H9 (cell line): Measurements from ENCODE around the gene RAB15. TPM values are rescaled to one million over a fixed set of nuclear protein-coding genes. Genes with fewer than 3 reads are reported as not detected.

ENCODE experiments used
- DNase-seq: peaks from one replicate; pipeline ENCODE4 v3.0.0-alpha.2; 2017
- H2AFZ ChIP-seq: one replicate; pipeline ENCODE4 v1.6.1; 2013; ENCODE audit warnings: mild to moderate bottlenecking, low read length, control low read depth, moderate library complexity
- H2AK5ac ChIP-seq: 2 replicates; pipeline ENCODE4 v1.6.1; 2013; ENCODE audit warnings: low read length, control low read depth, mixed read lengths; ENCODE audit not compliant: insufficient read length
- H2BK120ac ChIP-seq: one replicate; pipeline ENCODE4 v1.6.1; 2013; ENCODE audit warnings: low read depth, mild to moderate bottlenecking, low read length, control low read depth, inconsistent platforms; ENCODE audit not compliant: poor library complexity, severe bottlenecking
- H2BK12ac ChIP-seq: 2 replicates; pipeline ENCODE4 v1.6.1; 2013; ENCODE audit warnings: low read length, control low read depth, mixed read lengths, low read depth; ENCODE audit not compliant: insufficient read length
- H2BK15ac ChIP-seq: 2 replicates; pipeline ENCODE4 v1.6.1; 2013; ENCODE audit warnings: low read depth, low read length, control low read depth
- H2BK20ac ChIP-seq: one replicate; pipeline ENCODE4 v1.6.1; 2013; ENCODE audit warnings: low read depth, mild to moderate bottlenecking, low read length, control low read depth, inconsistent platforms; ENCODE audit not compliant: poor library complexity, severe bottlenecking
- H2BK5ac ChIP-seq: 2 replicates; pipeline ENCODE4 v1.6.1; 2013; ENCODE audit warnings: low read length, control low read depth, mixed read lengths; ENCODE audit not compliant: insufficient read length
- H3K14ac ChIP-seq: 2 replicates; pipeline ENCODE4 v1.6.1; 2013; ENCODE audit warnings: low read length, control low read depth; ENCODE audit not compliant: insufficient read depth
- H3K18ac ChIP-seq: 2 replicates; pipeline ENCODE4 v1.6.1; 2013; ENCODE audit warnings: low read depth, mild to moderate bottlenecking, mixed read lengths, low read length, control low read depth; ENCODE audit not compliant: insufficient read length
- H3K23ac ChIP-seq: 2 replicates; pipeline ENCODE4 v1.6.1; 2013; ENCODE audit warnings: low read length, control low read depth, mixed read lengths, low read depth; ENCODE audit not compliant: insufficient read length
- H3K23me2 ChIP-seq: 2 replicates; pipeline ENCODE4 v1.6.1; 2013; ENCODE audit warnings: low read depth, mild to moderate bottlenecking, mixed read lengths, low read length, control low read depth; ENCODE audit not compliant: insufficient read length, poor library complexity, severe bottlenecking
- H3K27ac ChIP-seq: 2 replicates; pipeline ENCODE4 v1.5.1; 2013; ENCODE audit warnings: low read length, control low read depth, mixed read lengths, low read depth; ENCODE audit not compliant: insufficient read length
- H3K27me3 ChIP-seq: 2 replicates; pipeline ENCODE4 v1.6.1; 2013; ENCODE audit warnings: low read length, control low read depth, inconsistent platforms; ENCODE audit not compliant: insufficient read depth
- H3K4ac ChIP-seq: 2 replicates; pipeline ENCODE4 v1.6.1; 2013; ENCODE audit warnings: low read depth, mild to moderate bottlenecking, control low read depth, inconsistent platforms, low read length, moderate library complexity
- H3K4me1 ChIP-seq: 2 replicates; pipeline ENCODE4 v1.6.1; 2013; ENCODE audit warnings: low read length, control low read depth, inconsistent platforms; ENCODE audit not compliant: insufficient read depth
- H3K4me2 ChIP-seq: 2 replicates; pipeline ENCODE4 v1.6.1; 2013; ENCODE audit warnings: low read length, control low read depth, mixed read lengths; ENCODE audit not compliant: insufficient read length, insufficient read depth
- H3K56ac ChIP-seq: 2 replicates; pipeline ENCODE4 v1.6.1; 2013; ENCODE audit warnings: low read depth, mild to moderate bottlenecking, mixed read lengths, low read length, control low read depth; ENCODE audit not compliant: insufficient read length
- H3K79me1 ChIP-seq: 2 replicates; pipeline ENCODE4 v1.6.1; 2013; ENCODE audit warnings: low read depth, mild to moderate bottlenecking, moderate library complexity, low read length, control low read depth, inconsistent platforms; ENCODE audit not compliant: insufficient read depth, poor library complexity, severe bottlenecking
- H3K79me2 ChIP-seq: 2 replicates; pipeline ENCODE4 v1.6.1; 2013; ENCODE audit warnings: low read length, control low read depth, inconsistent platforms; ENCODE audit not compliant: insufficient read depth
- H3K9ac ChIP-seq: 2 replicates; pipeline ENCODE4 v1.6.1; 2013; ENCODE audit warnings: low read length, control low read depth, mixed read lengths; ENCODE audit not compliant: insufficient read length; ENCODE audit errors: extremely low read depth
- H3K9me3 ChIP-seq: one replicate; pipeline ENCODE4 v1.6.1; 2013; ENCODE audit warnings: low read depth, low read length, inconsistent platforms; ENCODE audit not compliant: control insufficient read depth
- H3T11ph ChIP-seq: one replicate; pipeline ENCODE4 v1.6.1; 2013; ENCODE audit warnings: mild to moderate bottlenecking, low read length, control low read depth, inconsistent platforms
- H4K20me1 ChIP-seq: one replicate; pipeline ENCODE4 v1.6.1; 2013; ENCODE audit not compliant: control insufficient read depth, insufficient read length, insufficient read depth
- H4K5ac ChIP-seq: 2 replicates; pipeline ENCODE4 v1.6.1; 2013; ENCODE audit warnings: low read depth, mild to moderate bottlenecking, mixed read lengths, low read length, control low read depth; ENCODE audit not compliant: insufficient read length
- H4K8ac ChIP-seq: replicated peaks from 2 replicates; pipeline ENCODE4 v1.6.1; 2013; ENCODE audit warnings: low read length, control low read depth, mixed read lengths, low read depth; ENCODE audit not compliant: insufficient read length
- H4K91ac ChIP-seq: 2 replicates; pipeline ENCODE4 v1.6.1; 2013; ENCODE audit warnings: low read depth, mild to moderate bottlenecking, moderate library complexity, mixed read lengths, low read length, control low read depth; ENCODE audit not compliant: insufficient read length
- H3K27ac Mint-ChIP-seq, 3 experiments: 2 replicates in 2 of 3; 3 replicates in 1 of 3; pipeline ENCODE4 v1.8.0; 2020 to 2021; ENCODE audit warnings: mixed read lengths in 3 of 3, mild to moderate bottlenecking in 1 of 3, moderate library complexity in 1 of 3
- H3K27me3 Mint-ChIP-seq: 2 replicates; pipeline ENCODE4 v1.8.0; 2021; ENCODE audit warnings: low read depth, mild to moderate bottlenecking, moderate library complexity, mixed read lengths
- H3K36me3 Mint-ChIP-seq, 3 experiments: 2 replicates in 2 of 3; 3 replicates in 1 of 3; pipeline ENCODE4 v1.8.0; 2020 to 2021; ENCODE audit warnings: low read depth in 3 of 3, mixed read lengths in 3 of 3; ENCODE audit not compliant: insufficient read depth in 1 of 3
- H3K4me1 Mint-ChIP-seq, 2 experiments: 2 replicates each; pipeline ENCODE4 v1.8.0; 2020; ENCODE audit warnings: mixed read lengths in 2 of 2
- H3K4me3 Mint-ChIP-seq, 2 experiments: 2 replicates in 1 of 2; 3 replicates in 1 of 2; pipeline ENCODE4 v1.8.0; 2020 to 2021; ENCODE audit warnings: mild to moderate bottlenecking in 2 of 2, mixed read lengths in 2 of 2, moderate library complexity in 1 of 2
- H3K9me3 Mint-ChIP-seq, 2 experiments: 2 replicates in 1 of 2; 3 replicates in 1 of 2; pipeline ENCODE4 v1.8.0; 2020; ENCODE audit warnings: mild to moderate bottlenecking in 2 of 2, mixed read lengths in 2 of 2, moderate library complexity in 1 of 2
- total RNA-seq: library from RNA; stranded (reverse); gene quantifications from 2 replicates; pipeline ENCODE4 v1.2.1, GENCODE V29; 2021
- TF ChIP-seq, protein P1 (sequence below): fragments of 200-600 bp; sonication (generic); conservative IDR thresholded peaks from 3 replicates; pipeline ENCODE4 v1.8.0; 2021; ENCODE audit warnings: antibody characterized with exemption, mild to moderate bottlenecking

The RAB15 gene
- total RNA-seq, 1 experiment from 2014 or later = 54.3 TPM

GRCh38 chr14:64932231-64932630 lies 39.9 kb downstream of the RAB15 start:
- H3K4me1 ChIP-seq = no peaks in the 10 kb centered on the region
- H3K4me1 Mint-ChIP-seq = no peaks in the 10 kb centered on the region
- no peak overlapping the region for H3K27ac Mint-ChIP-seq
- H3K4ac ChIP-seq = no peak overlapping the region
- no peak overlapping the region for H3K18ac ChIP-seq
- H2AFZ ChIP-seq = no peak overlapping the region
- no peak overlapping the region for H4K8ac ChIP-seq
- H3K9me3 Mint-ChIP-seq = no peaks in the 10 kb centered on the region
- no peak overlapping the region for H3K9ac ChIP-seq
- H3K79me2 ChIP-seq = no peaks in the 10 kb centered on the region
- H2BK15ac ChIP-seq = no peak overlapping the region
- H2AK5ac ChIP-seq = no peak overlapping the region
- no peaks in the 10 kb centered on the region for H4K20me1 ChIP-seq
- no peak for DNase-seq
- no peaks in the 10 kb centered on the region for H3K23me2 ChIP-seq
- H3K36me3 Mint-ChIP-seq = peaks cover 0 to 28% (median 22%) of the 10 kb centered on the region in 3 experiments; a peak in 5 of 7 replicates
- H3K23ac ChIP-seq = no peak overlapping the region
- no peaks in the 10 kb centered on the region for H3K27me3 ChIP-seq
- H2BK12ac ChIP-seq = no peak overlapping the region
- no peak overlapping the region for H3K14ac ChIP-seq
- no peak overlapping the region for H2BK20ac ChIP-seq
- no peak overlapping the region for H4K91ac ChIP-seq
- no peak overlapping the region for H3K4me2 ChIP-seq
- TF ChIP-seq, protein P1, sequence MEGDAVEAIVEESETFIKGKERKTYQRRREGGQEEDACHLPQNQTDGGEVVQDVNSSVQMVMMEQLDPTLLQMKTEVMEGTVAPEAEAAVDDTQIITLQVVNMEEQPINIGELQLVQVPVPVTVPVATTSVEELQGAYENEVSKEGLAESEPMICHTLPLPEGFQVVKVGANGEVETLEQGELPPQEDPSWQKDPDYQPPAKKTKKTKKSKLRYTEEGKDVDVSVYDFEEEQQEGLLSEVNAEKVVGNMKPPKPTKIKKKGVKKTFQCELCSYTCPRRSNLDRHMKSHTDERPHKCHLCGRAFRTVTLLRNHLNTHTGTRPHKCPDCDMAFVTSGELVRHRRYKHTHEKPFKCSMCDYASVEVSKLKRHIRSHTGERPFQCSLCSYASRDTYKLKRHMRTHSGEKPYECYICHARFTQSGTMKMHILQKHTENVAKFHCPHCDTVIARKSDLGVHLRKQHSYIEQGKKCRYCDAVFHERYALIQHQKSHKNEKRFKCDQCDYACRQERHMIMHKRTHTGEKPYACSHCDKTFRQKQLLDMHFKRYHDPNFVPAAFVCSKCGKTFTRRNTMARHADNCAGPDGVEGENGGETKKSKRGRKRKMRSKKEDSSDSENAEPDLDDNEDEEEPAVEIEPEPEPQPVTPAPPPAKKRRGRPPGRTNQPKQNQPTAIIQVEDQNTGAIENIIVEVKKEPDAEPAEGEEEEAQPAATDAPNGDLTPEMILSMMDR = no peak
- no peaks in the 10 kb centered on the region for H3K79me1 ChIP-seq
- H3T11ph ChIP-seq = no peak overlapping the region
- no peak overlapping the region for H4K5ac ChIP-seq
- H2BK5ac ChIP-seq = no peak overlapping the region
- H3K56ac ChIP-seq = no peak overlapping the region
- H3K9me3 ChIP-seq = no peaks in the 10 kb centered on the region
- no peak overlapping the region for H2BK120ac ChIP-seq
- H3K4me3 Mint-ChIP-seq = no peak overlapping the region
- no peak overlapping the region for H3K27ac ChIP-seq
- H3K27me3 Mint-ChIP-seq = no peaks in the 10 kb centered on the region
